Measurements from ENCODE around the gene CAMTA1.

GRCh38 chr1:7519861-7520395 is 734.7 kb downstream of the CAMTA1 start:
- TF ChIP-seq RAD21 (IDR thresholded peaks at IDR 0.05): no peak
- TF ChIP-seq, protein P1, sequence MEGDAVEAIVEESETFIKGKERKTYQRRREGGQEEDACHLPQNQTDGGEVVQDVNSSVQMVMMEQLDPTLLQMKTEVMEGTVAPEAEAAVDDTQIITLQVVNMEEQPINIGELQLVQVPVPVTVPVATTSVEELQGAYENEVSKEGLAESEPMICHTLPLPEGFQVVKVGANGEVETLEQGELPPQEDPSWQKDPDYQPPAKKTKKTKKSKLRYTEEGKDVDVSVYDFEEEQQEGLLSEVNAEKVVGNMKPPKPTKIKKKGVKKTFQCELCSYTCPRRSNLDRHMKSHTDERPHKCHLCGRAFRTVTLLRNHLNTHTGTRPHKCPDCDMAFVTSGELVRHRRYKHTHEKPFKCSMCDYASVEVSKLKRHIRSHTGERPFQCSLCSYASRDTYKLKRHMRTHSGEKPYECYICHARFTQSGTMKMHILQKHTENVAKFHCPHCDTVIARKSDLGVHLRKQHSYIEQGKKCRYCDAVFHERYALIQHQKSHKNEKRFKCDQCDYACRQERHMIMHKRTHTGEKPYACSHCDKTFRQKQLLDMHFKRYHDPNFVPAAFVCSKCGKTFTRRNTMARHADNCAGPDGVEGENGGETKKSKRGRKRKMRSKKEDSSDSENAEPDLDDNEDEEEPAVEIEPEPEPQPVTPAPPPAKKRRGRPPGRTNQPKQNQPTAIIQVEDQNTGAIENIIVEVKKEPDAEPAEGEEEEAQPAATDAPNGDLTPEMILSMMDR (IDR thresholded peaks at IDR 0.05; ENCODE audit: low read depth, low read length, missing input control): no peak
- no peak for TF ChIP-seq GABPA (IDR thresholded peaks at IDR 0.05 in 1 of 2, conservative IDR thresholded peaks at IDR 0.05 in 1 of 2)
- TF ChIP-seq EGR1 (IDR thresholded peaks at IDR 0.05; ENCODE audit: low read depth in 2 of 2): no peak
- no peak for TF ChIP-seq YY1 (IDR thresholded peaks at IDR 0.05)
- no peak for TF ChIP-seq SP1 (IDR thresholded peaks at IDR 0.05)
- TF ChIP-seq, protein P2, sequence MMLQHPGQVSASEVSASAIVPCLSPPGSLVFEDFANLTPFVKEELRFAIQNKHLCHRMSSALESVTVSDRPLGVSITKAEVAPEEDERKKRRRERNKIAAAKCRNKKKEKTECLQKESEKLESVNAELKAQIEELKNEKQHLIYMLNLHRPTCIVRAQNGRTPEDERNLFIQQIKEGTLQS (IDR thresholded peaks at IDR 0.05): no peak
- no peak for TF ChIP-seq MAX (IDR thresholded peaks at IDR 0.05)
- TF ChIP-seq TAF1 (conservative IDR thresholded peaks at IDR 0.05): no peak
- TF ChIP-seq HNF4G (IDR thresholded peaks at IDR 0.05): no peak
- no peak for TF ChIP-seq JUND (IDR thresholded peaks at IDR 0.05)

All from liver (tissue), 3 donors.